ENCODE results near the gene TRAPPC3. TPM values are rescaled to one million over a fixed set of nuclear protein-coding genes. Genes with fewer than 3 reads are reported as not detected.

Gene TRAPPC3
- total and polyA plus RNA-seq, 7 donors, result 75.1 to 177 (median 108) TPM

GRCh38 chr1:36124404-36125128 lies 24.7 kb downstream of the TRAPPC3 start:
- no peak for TF ChIP-seq POLR2A (IDR thresholded peaks at IDR 0.05)
- no peak for TF ChIP-seq CTCF (IDR thresholded peaks at IDR 0.05)
- no peak for TF ChIP-seq POLR2AphosphoS5 (IDR thresholded peaks at IDR 0.05)
- TF ChIP-seq EP300 (IDR thresholded peaks at IDR 0.05), result no peak
- Histone ChIP-seq H3K27me3 (no peaks in the 10 kb centered on the region), H3K36me3 (no peaks in the 10 kb centered on the region), H3K4me1 (peaks cover 0 to 25% (median 18%) of the 10 kb centered on the region in 4 donors), H3K27ac (peak overlapping the region; percentile 43 to 68 (median 62)), H3K4me3 (peak overlapping the region; percentile 16 to 56 (median 50)), H3K9me3 (no peaks in the 10 kb centered on the region)
- 11 to 24% methylated on average over 42 of the region's 42 CpGs for WGBS, 2 donors
- no peak for DNase-seq
- intact Hi-C loops (cut with DNase I), result no loop called here

- H3K36me3 ChIP-seq, result no peaks in the 10 kb centered on the region
- intact Hi-C loops (cut with DNase I), result no loop called here
- no peaks in the 10 kb centered on the region for H3K9me3 ChIP-seq
- no peak overlapping the region for H3K4me3 ChIP-seq
- no peak for TF ChIP-seq CTCF (IDR thresholded peaks at IDR 0.05)
- TF ChIP-seq POLR2A (IDR thresholded peaks at IDR 0.05), result no peak
- no peak for TF ChIP-seq EP300 (IDR thresholded peaks at IDR 0.05)
- no peak for TF ChIP-seq POLR2AphosphoS5 (IDR thresholded peaks at IDR 0.05)
- H3K27me3 ChIP-seq, result no peaks in the 10 kb centered on the region
- peaks cover 0 to 33% (median 21%) of the 10 kb centered on the region in 4 donors for H3K4me1 ChIP-seq
- H3K27ac ChIP-seq, result peak overlapping the region in 2 of 4 donors; percentile 11 to 66
- WGBS, 2 donors, result 53 to 59% methylated on average over 8 of the region's 8 CpGs
- no peak for DNase-seq
Observed at GRCh38 chr1:36123356-36123755, 25.9 kb downstream of the TRAPPC3 start.

- DNase-seq, result no peak
- Histone ChIP-seq H3K4me1 (peaks cover 0 to 33% (median 21%) of the 10 kb centered on the region in 4 donors), H3K27ac (peak overlapping the region in 2 of 4 donors; percentile 11 to 66), H3K4me3 (no peak overlapping the region), H3K27me3 (no peaks in the 10 kb centered on the region), H3K9me3 (no peaks in the 10 kb centered on the region), H3K36me3 (no peaks in the 10 kb centered on the region)
- intact Hi-C loops (cut with DNase I), result no loop called here
- TF ChIP-seq CTCF (IDR thresholded peaks at IDR 0.05), result no peak
- TF ChIP-seq POLR2AphosphoS5 (IDR thresholded peaks at IDR 0.05), result no peak
- TF ChIP-seq EP300 (IDR thresholded peaks at IDR 0.05), result no peak
- no peak for TF ChIP-seq POLR2A (IDR thresholded peaks at IDR 0.05)
- 85 to 89% methylated on average over 12 of the region's 12 CpGs for WGBS, 2 donors
Observed at GRCh38 chr1:36122062-36123030, 26.9 kb downstream of the TRAPPC3 start.

- no peak for DNase-seq
- Histone ChIP-seq H3K27me3 (no peaks in the 10 kb centered on the region), H3K27ac (peak overlapping the region in 2 of 4 donors; percentile 48 to 72), H3K4me1 (peaks cover 0 to 48% (median 27%) of the 10 kb centered on the region in 4 donors), H3K36me3 (no peaks in the 10 kb centered on the region), H3K4me3 (no peak overlapping the region), H3K9me3 (no peaks in the 10 kb centered on the region)
- no peak for TF ChIP-seq POLR2A (IDR thresholded peaks at IDR 0.05)
- no peak for TF ChIP-seq POLR2AphosphoS5 (IDR thresholded peaks at IDR 0.05)
- TF ChIP-seq EP300 (IDR thresholded peaks at IDR 0.05), result no peak
- no peak for TF ChIP-seq CTCF (IDR thresholded peaks at IDR 0.05)
- 65 to 68% methylated on average over 9 of the region's 9 CpGs for WGBS, 2 donors
- intact Hi-C loops (cut with DNase I), result no loop called here
Observed at GRCh38 chr1:36119456-36119855, 29.8 kb downstream of the TRAPPC3 start.
